Common myeloid progenitor, CD34-positive (primary cell): ENCODE measurements around the gene GJA8. TPM values are rescaled to one million over a fixed set of nuclear protein-coding genes. Genes with fewer than 3 reads are reported as not detected.
"Not testable (repeated sequence)": the region's sequence is repeated elsewhere in the genome, so short reads cannot be mapped to it uniquely, and the experiment has no call there.

ENCODE experiments used
- CTCF ChIA-PET: fragments of 350-600 bp; sonication (Branson Sonifier 250); formaldehyde crosslinking; loops from one replicate; lab custom pipeline; 2021; ENCODE audit warnings: antibody characterized with exemption; lab: Charles Lee
- POLR2A ChIA-PET: fragments of 350-600 bp; sonication (Branson Sonifier 250); formaldehyde crosslinking; loops from one replicate; lab custom pipeline; 2021; ENCODE audit warnings: antibody characterized with exemption; lab: Charles Lee
- DNase-seq, 3 donors: peaks; one replicate each; pipeline versions ENCODE4 v3.0.0 to v3.0.0-alpha.2; 2013
- H3K27ac ChIP-seq, 2 experiments: 1 replicate in 1 of 2; 2 replicates in 1 of 2; pipeline ENCODE4 v1.7.0; 2013; ENCODE audit warnings: inconsistent platforms in 2 of 2, low read length in 2 of 2, mild to moderate bottlenecking in 2 of 2, low read depth in 1 of 2, moderate library complexity in 1 of 2; ENCODE audit not compliant: severe bottlenecking in 2 of 2, insufficient read depth in 1 of 2, poor library complexity in 1 of 2
- H3K27me3 ChIP-seq, 5 experiments: replicated peaks in 2 of 5; 1 replicate in 3 of 5; 2 replicates in 2 of 5; pipeline versions ENCODE4 v1.6.1 to v1.7.0; 2013; ENCODE audit warnings: low read length in 4 of 5, mild to moderate bottlenecking in 2 of 5, moderate library complexity in 2 of 5, inconsistent platforms in 1 of 5; ENCODE audit not compliant: insufficient read depth in 5 of 5, control insufficient read depth in 4 of 5
- H3K36me3 ChIP-seq, 4 experiments: 1 replicate in 2 of 4; 2 replicates in 2 of 4; pipeline versions ENCODE4 v1.6.1 to v1.7.0; 2013; ENCODE audit warnings: low read length in 3 of 4, control low read depth in 1 of 4, mild to moderate bottlenecking in 1 of 4; ENCODE audit not compliant: control insufficient read depth in 4 of 4, insufficient read depth in 4 of 4
- H3K4me1 ChIP-seq, 4 experiments: 1 replicate in 3 of 4; 2 replicates in 1 of 4; pipeline versions ENCODE4 v1.6.1 to v1.7.1; 2013; ENCODE audit warnings: low read length in 3 of 4, mild to moderate bottlenecking in 3 of 4, control low read depth in 1 of 4, inconsistent platforms in 1 of 4, moderate library complexity in 1 of 4; ENCODE audit not compliant: control insufficient read depth in 4 of 4, insufficient read depth in 4 of 4; ENCODE audit errors: control extremely low read depth in 1 of 4
- H3K4me3 ChIP-seq, 7 experiments: 1 replicate in 4 of 7; 2 replicates in 3 of 7; pipeline versions ENCODE4 v1.5.1 to v1.7.0; 2013; ENCODE audit warnings: mild to moderate bottlenecking in 7 of 7, low read length in 6 of 7, moderate library complexity in 6 of 7, inconsistent platforms in 2 of 7, low read depth in 2 of 7, control low read depth in 1 of 7; ENCODE audit not compliant: insufficient read depth in 4 of 7, control insufficient read depth in 1 of 7; ENCODE audit errors: extremely low read depth in 1 of 7
- H3K9me3 ChIP-seq, 5 experiments: 1 replicate in 4 of 5; 2 replicates in 1 of 5; pipeline versions ENCODE4 v1.6.1 to v1.7.1; 2013; ENCODE audit warnings: low read length in 4 of 5, mild to moderate bottlenecking in 2 of 5, inconsistent platforms in 1 of 5, low read depth in 1 of 5, moderate library complexity in 1 of 5; ENCODE audit not compliant: control insufficient read depth in 4 of 5, insufficient read depth in 2 of 5; ENCODE audit errors: control extremely low read depth in 1 of 5
- WGBS: methylation state at CpG from one replicate; pipeline ENCODE4 v1.1.5; 2013; ENCODE audit not compliant: insufficient coverage; 5-methylcytosine and 5-hydroxymethylcytosine counted together
- polyA plus RNA-seq: library from polyadenylated mRNA; unstranded; fragments of 120-200 nt; gene quantifications from one replicate; pipeline ENCODE4 v1.2.1, GENCODE V29; 2013

Gene GJA8
- polyA plus RNA-seq, result not detected

DNA sequence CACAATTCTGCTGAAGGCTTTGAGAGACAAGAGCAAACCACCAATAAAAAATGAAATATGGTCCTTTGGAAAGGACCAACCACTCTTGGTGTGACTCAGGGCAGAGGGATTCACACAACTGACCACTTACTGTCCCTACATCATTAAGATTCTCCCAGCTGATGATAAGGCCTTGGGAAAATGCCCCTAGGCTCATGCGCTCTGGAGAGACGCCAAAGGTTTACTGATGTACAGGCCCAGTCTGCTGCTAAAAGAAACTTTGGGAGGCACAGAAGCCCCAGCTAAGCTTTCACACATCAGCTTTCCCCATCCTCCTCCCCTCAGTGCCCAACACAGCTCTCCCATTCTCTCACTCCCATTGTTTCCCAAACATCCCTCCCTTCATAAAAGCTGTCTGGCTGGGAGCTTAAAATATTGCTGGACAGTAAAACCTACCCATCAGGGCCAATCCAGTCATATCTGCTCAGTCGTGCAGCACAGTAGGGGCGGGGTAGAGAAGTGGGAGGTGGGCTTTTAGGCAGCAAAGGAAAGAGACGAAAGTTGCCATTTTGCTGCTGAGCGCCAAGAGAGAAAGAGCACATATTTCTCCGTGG is at the start of gene GJA8:
GJA8 (plus strand) TSS at position 543 of the 593 bp plus-strand sequence. CDS start 5,161 bp downstream, outside the sequence.
- Histone ChIP-seq H3K27me3 (no peaks in the 10 kb centered on the region), H3K4me3 (no peak within 1 kb of the TSS), H3K9me3 (no peaks in the 10 kb centered on the region), H3K27ac (no peak within 1 kb of the TSS), H3K36me3 (no peaks in the 10 kb centered on the region), H3K4me1 (peaks cover 0 to 7% (median 0%) of the 10 kb centered on the region in 4 experiments)
- WGBS, result 98% methylated on average over 5 of the region's 7 CpGs
- ChIA-PET POLR2A (no interaction called here), CTCF (interaction anchor here (0.7 to 2.2 kb wide), 3 partner anchors 8 to 629 kb away, joined by 3 to 10 read pairs (median 3); no protein-coding TSS in a partner anchor)
- no peak for DNase-seq

DNA sequence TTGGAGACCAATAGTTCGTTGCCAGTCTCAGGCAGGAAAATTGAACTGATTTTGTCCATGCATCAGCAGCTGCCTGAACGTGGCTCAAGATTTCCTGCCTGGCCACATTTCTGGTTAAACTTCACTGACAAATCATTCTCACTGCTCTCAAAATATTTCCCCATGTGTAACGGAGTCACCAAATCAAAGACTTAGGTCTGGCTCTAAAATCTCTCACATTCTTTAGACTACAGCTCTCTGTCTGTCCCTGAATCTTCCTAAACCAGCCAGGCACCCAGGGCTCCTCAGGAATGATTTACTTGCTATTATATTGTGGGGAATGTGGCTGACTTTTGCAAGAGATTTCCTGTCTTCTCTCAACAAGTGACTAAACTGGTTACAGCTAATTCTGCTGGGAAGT is 49.2 kb upstream of the GJA8 start:
- Histone ChIP-seq H3K4me1 (no peaks in the 10 kb centered on the region), H3K36me3 (no peaks in the 10 kb centered on the region), H3K9me3 (no peaks in the 10 kb centered on the region), H3K4me3 (no peak overlapping the region), H3K27ac (no peak overlapping the region), H3K27me3 (no peaks in the 10 kb centered on the region)
- no peak for DNase-seq
- 31% methylated on average over 2 of the region's 3 CpGs for WGBS
- ChIA-PET CTCF (interaction anchor here (0.7 kb wide), 1 partner anchor 17 kb away, joined by 3 read pairs; no protein-coding TSS in a partner anchor), POLR2A (no interaction called here)

DNA sequence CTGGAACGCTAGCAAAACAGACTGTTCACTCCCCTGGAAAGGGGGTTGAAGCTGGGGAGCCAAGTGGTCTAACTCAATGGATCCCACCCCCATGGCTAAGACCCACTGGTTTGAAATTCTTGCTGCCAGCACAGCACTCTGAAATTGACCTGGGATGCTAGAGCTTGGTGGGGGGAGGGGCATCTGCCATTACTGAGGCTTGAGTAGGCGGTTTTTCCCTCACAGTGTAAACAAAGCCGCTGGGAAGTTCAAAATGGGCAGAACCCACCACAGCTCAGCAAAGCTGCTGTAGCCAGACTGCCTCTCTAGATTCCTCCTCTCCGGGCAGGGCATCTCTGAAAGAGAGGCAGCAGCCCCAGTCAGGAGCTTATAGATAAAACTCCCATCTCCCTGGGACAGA is 47.6 kb upstream of the GJA8 start:
- CTCF ChIA-PET, H3K9me3 ChIP-seq, H3K4me3 ChIP-seq, H3K27ac ChIP-seq, DNase-seq, POLR2A ChIA-PET, H3K4me1 ChIP-seq, H3K27me3 ChIP-seq, H3K36me3 ChIP-seq: not testable (repeated sequence)
- WGBS, result 86% methylated on average over 1 of the region's 4 CpGs

DNA sequence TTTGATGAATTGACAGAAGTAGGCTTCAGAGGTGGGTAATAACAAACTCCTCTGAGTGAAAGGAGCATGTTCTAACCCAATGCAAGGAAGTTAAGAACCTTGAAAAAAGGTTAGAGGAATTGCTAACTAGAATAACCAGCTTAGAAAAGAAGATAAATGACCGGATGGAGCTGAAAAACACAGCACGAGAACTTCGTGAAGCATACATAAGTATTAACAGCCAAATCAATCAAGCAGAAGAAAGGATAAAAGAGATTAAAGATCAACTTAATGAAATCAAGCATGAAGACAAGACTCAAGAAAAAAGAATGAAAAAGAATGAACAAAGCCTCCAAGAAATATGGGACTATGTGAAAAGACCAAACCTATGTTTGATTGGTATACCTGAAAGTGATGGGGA is 46.6 kb upstream of the GJA8 start:
- POLR2A ChIA-PET, H3K4me1 ChIP-seq, H3K36me3 ChIP-seq, H3K4me3 ChIP-seq, H3K27ac ChIP-seq, H3K27me3 ChIP-seq, H3K9me3 ChIP-seq, CTCF ChIA-PET, DNase-seq: not testable (repeated sequence)
- no CpG with 5 or more reads among the region's 3 CpGs for WGBS

DNA sequence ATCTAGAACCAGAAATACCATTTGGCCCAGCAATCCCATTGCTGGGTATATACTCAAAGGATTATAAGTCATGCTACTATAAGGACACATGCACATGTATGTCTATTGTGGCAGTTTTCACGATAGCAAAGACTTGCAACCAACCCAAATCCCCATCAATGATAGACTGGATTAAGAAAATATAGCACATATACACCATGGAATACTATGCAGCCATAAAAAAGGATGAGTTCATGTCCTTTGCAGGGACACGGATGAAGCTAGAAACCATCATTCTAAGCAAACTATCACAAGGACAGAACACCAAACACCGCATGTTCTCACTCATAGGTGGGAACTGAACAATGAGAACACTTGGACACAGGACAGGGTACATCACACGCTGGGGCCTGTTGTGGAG is 35.4 kb upstream of the GJA8 start:
- H3K4me3 ChIP-seq, DNase-seq, H3K27ac ChIP-seq, H3K36me3 ChIP-seq, H3K4me1 ChIP-seq, H3K27me3 ChIP-seq, POLR2A ChIA-PET, CTCF ChIA-PET, H3K9me3 ChIP-seq: not testable (repeated sequence)
- 100% methylated on average over 2 of the region's 4 CpGs for WGBS

DNA sequence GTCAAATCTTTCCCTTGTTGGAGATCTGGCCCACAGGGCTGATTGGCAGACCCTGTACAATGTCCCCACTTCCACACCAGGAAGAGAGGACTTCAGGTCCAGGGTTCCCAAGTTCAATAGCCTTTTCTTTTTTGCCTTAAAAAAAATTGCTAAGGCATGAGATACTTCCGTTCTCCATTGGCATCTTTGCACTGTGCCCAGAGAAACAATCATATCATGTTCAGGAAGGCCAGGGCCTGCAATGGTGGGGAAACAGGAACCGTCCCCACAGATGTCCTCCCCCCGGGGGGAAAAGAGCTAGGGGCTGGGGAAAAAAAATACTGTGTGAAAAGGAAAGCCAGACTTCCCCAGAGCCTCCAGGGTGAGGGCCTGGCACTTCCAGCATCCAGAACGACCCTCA is 24.6 kb upstream of the GJA8 start:
- WGBS, result 29% methylated on average over 1 of the region's 4 CpGs
- CTCF ChIA-PET, result interaction anchor here (2.5 kb wide), 1 partner anchor 15 kb away, joined by 7 read pairs; no protein-coding TSS in a partner anchor
- DNase-seq, result no peak
- Histone ChIP-seq H3K4me1 (no peaks in the 10 kb centered on the region), H3K36me3 (no peaks in the 10 kb centered on the region), H3K27ac (no peak overlapping the region), H3K9me3 (peaks cover 0 to 6% (median 0%) of the 10 kb centered on the region in 5 experiments), H3K4me3 (no peak overlapping the region), H3K27me3 (no peaks in the 10 kb centered on the region)
- POLR2A ChIA-PET, result no interaction called here

DNA sequence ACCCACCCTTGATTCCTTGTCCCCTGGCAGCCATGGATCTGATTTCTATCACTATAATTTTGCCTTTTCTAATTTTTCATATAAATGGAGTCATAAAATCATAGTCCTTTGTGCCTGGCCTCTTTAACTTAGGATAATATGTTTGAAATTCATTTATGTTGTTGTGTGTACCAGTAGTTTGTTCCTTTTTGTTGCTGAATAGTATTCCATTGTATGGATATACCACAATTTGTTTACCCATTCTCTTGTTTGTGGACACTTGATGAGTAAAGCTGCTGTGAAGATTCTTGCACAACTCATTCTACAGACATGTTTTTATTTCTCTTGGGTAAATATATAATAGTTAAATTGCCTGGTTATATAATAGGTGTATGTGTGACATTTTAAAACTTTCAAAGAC is 22.7 kb upstream of the GJA8 start:
- Histone ChIP-seq H3K9me3 (peaks cover 0 to 6% (median 0%) of the 10 kb centered on the region in 5 experiments), H3K4me1 (no peaks in the 10 kb centered on the region), H3K4me3 (no peak overlapping the region), H3K27me3 (no peaks in the 10 kb centered on the region), H3K36me3 (no peaks in the 10 kb centered on the region), H3K27ac (no peak overlapping the region)
- CTCF ChIA-PET, result interaction anchor here (2.5 kb wide), 1 partner anchor 13 kb away, joined by 7 read pairs; no protein-coding TSS in a partner anchor
- POLR2A ChIA-PET, result no interaction called here
- no peak for DNase-seq
